ENCODE measurements around the gene GREB1. TPM values are rescaled to one million over a fixed set of nuclear protein-coding genes. Genes with fewer than 3 reads are reported as not detected.

GREB1 gene
- polyA plus RNA-seq, 1 of the 3 experiments (the other 2 are of a cell fraction): 2.9 TPM

- H3K9ac ChIP-seq: no peak overlapping the region
- ChIA-PET CTCF (interaction anchor here (18.2 kb wide), 1 partner anchor 30 kb away, joined by 294 read pairs; no protein-coding TSS in a partner anchor), POLR2A (no interaction called here)
- H4K20me1 ChIP-seq (ENCODE audit: insufficient read depth): no peaks in the 10 kb centered on the region
- WGBS (ENCODE audit: low lambda C conversion rate): 79% methylated on average over 9 of the region's 9 CpGs
- H3K79me2 ChIP-seq (ENCODE audit: insufficient read depth): no peaks in the 10 kb centered on the region
- no peak for TF ChIP-seq YY1 (IDR thresholded peaks at IDR 0.05; ENCODE audit: low read depth)
- TF ChIP-seq FOSL2 (IDR thresholded peaks at IDR 0.05; ENCODE audit: borderline replicate concordance, low read depth): no peak
- TF ChIP-seq FOXJ3 (CRISPR knock-in tag; IDR thresholded peaks at IDR 0.05): no peak
- TF ChIP-seq CHD2 (IDR thresholded peaks at IDR 0.05; ENCODE audit: low read length, partially characterized antibody): no peak
- no peak for TF ChIP-seq RXRA (IDR thresholded peaks at IDR 0.05; ENCODE audit: borderline replicate concordance, low read depth)
- TF ChIP-seq, protein P1, sequence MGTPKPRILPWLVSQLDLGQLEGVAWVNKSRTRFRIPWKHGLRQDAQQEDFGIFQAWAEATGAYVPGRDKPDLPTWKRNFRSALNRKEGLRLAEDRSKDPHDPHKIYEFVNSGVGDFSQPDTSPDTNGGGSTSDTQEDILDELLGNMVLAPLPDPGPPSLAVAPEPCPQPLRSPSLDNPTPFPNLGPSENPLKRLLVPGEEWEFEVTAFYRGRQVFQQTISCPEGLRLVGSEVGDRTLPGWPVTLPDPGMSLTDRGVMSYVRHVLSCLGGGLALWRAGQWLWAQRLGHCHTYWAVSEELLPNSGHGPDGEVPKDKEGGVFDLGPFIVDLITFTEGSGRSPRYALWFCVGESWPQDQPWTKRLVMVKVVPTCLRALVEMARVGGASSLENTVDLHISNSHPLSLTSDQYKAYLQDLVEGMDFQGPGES (IDR thresholded peaks at IDR 0.05; ENCODE audit: low read depth, low read length): no peak
- TF ChIP-seq EZH2phosphoT487 (IDR thresholded peaks at IDR 0.05; ENCODE audit: borderline replicate concordance, low read depth): no peak
- TF ChIP-seq USF1 (IDR thresholded peaks at IDR 0.05; ENCODE audit: borderline replicate concordance, low read depth): no peak
- no peak for TF ChIP-seq ELF1 (IDR thresholded peaks at IDR 0.05)
- no peak for TF ChIP-seq TEAD4 (IDR thresholded peaks at IDR 0.05; ENCODE audit: borderline replicate concordance, insufficient read depth)
- no peak for TF ChIP-seq RAD21 (IDR thresholded peaks at IDR 0.05; ENCODE audit: low read length)
- no peak for TF ChIP-seq FOXM1 (IDR thresholded peaks at IDR 0.05; ENCODE audit: low read depth)
- no peak for TF ChIP-seq TCF12 (IDR thresholded peaks at IDR 0.05)
- TF ChIP-seq GATA2 (CRISPR knock-in tag; IDR thresholded peaks at IDR 0.05): no peak
- TF ChIP-seq MAX (IDR thresholded peaks at IDR 0.05; ENCODE audit: low read depth): no peak
- TF ChIP-seq EP300 (IDR thresholded peaks at IDR 0.05; ENCODE audit: borderline replicate concordance in 1 of 2, low read depth in 1 of 2, low read length in 1 of 2): no peak
- no peak for TF ChIP-seq GABPA (IDR thresholded peaks at IDR 0.05; ENCODE audit: low read depth)
- H3K4me1 ChIP-seq (ENCODE audit: control insufficient read depth in 1 of 2, insufficient read depth in 2 of 2, low read depth in 1 of 2, low read length in 1 of 2): peaks cover 0 to 16% of the 10 kb centered on the region in 2 experiments; a peak in 2 of 4 replicates
- no peaks in the 10 kb centered on the region for H3F3A ChIP-seq (replicated peaks; ENCODE audit: insufficient read depth)
- H3K4me2 ChIP-seq: no peak overlapping the region
- no peak for DNase-seq
- H3K4me3 ChIP-seq (ENCODE audit: low read depth in 2 of 2, low read length in 1 of 2): no peak overlapping the region
- no peaks in the 10 kb centered on the region for H3K9me2 ChIP-seq
- no peak overlapping the region for H2AFZ ChIP-seq (ENCODE audit: low read depth)
- no peak overlapping the region for H3K27ac ChIP-seq (ENCODE audit: low read depth in 2 of 2, low read length in 1 of 2)
- 0 out of 2 replicates have a peak, but pooled peaks cover 4% of the 10 kb centered on the region for H3K27me3 ChIP-seq (ENCODE audit: insufficient read depth)
- no peaks in the 10 kb centered on the region for H3K36me3 ChIP-seq (replicated peaks in 1 of 2; ENCODE audit: control insufficient read depth in 1 of 2, insufficient read depth in 2 of 2, low read length in 1 of 2)
- H3K9me3 ChIP-seq: no peaks in the 10 kb centered on the region
Observed at GRCh38 chr2:11552260-11552638, 18.4 kb downstream of the GREB1 start.
